Right hindlimb (tissue), 1 donor: ENCODE results near the gene BORCS8.
A peak's percentile ranks its signal among the peaks of the same experiment; 100 is the strongest.
"Not testable (repeated sequence)": the region's sequence is repeated elsewhere in the genome, so short reads cannot be mapped to it uniquely, and the experiment has no call there.

ENCODE experiments used
- DNase-seq: peaks from one replicate; pipeline ENCODE4 v3.0.0-alpha.2; 2018

Gene BORCS8

GRCh38 chr19:19192078-19192882 is at the start of gene BORCS8, which contains the start of gene RFXANK:
BORCS8 (minus strand) TSS chr19:19192152; CDS start chr19:19192117, 35 bp downstream.
RFXANK (plus strand) TSS chr19:19192258; CDS start chr19:19193947, 1,689 bp downstream.
- peak; percentile 100 for DNase-seq

GRCh38 chr19:19240476-19240875 is 48.5 kb upstream of the BORCS8 start:
- DNase-seq, result no peak

DNA sequence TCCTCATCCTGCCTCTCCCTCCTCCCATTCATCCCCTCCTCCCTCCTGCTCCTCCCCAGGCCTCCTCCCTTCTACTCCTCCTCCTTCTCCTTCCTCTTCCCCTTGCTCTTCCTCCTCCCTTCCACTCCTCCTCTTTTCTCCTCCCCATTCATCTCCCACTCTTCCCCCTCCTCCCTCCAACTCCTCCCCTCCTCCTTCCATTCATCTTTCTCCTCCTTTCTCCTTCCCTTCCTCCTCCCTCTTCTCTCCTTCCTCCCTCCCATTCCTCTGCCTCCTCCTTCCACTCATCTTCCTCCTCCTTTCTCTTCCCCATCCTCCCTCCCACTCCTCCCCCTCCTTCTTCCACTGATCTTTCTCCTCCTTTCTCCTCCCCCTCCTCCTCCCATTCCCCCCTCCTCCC is 47.7 kb upstream of the BORCS8 start:
- DNase-seq, result no peak

GRCh38 chr19:19238126-19238894 is 46.4 kb upstream of the BORCS8 start:
- no peak for DNase-seq

DNA sequence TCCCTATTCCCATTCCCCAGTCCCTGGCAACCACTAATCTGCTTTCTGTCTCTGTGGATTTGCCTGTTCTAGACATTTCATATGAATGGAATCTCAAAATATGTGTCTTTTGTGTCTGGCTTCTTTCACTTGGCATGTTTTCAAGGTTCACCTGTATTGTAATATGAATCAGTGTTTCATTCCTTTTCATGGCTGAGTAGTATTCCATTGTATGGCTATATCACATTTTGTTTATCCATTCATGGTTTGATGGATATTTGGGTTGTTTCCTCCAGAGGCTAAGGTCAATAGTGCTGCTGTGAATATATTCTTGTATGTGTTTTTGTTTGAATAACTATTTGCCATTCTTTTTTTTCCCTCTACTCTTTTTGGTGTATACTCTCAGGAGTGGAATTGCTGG is 44.2 kb upstream of the BORCS8 start:
- no peak for DNase-seq

DNA sequence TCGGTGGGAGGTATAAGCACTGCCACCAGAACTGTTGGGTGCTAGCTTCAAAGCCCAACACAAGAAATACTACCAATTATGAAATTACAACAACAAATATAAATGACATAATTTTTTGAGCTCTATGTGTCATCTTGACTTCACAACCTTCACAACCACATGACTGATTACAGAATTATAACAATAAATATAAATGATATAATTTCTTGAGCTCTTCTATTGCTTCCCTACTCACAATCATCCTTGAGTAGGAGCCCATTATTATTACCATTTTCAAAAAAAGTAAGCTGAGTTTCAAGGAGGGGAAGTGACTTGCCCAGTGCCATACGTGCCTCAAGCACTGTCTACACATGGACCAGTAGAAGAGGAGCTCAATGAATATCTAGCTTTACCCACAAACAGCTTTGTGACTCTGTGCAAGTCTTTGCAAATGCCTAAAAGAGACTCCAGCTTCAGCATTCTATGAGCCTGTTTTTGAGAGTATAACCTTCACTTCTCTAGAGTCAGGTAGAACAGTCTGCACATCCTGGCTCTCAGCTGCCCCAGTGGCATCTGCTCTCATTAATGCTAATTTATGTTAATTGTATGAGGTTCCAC is 42.4 kb upstream of the BORCS8 start:
- DNase-seq, result no peak

- peak; percentile 52 for DNase-seq
These were observed 40.3 kb upstream of the BORCS8 start for GRCh38 chr19:19232261-19232721.

- DNase-seq, result no peak
These were observed 39.0 kb upstream of the BORCS8 start for GRCh38 chr19:19230999-19231398.

GRCh38 chr19:19229701-19230100 is 37.7 kb upstream of the BORCS8 start:
- no peak for DNase-seq

- DNase-seq, result no peak
These were observed 35.3 kb upstream of the BORCS8 start for GRCh38 chr19:19227217-19227616.

DNA sequence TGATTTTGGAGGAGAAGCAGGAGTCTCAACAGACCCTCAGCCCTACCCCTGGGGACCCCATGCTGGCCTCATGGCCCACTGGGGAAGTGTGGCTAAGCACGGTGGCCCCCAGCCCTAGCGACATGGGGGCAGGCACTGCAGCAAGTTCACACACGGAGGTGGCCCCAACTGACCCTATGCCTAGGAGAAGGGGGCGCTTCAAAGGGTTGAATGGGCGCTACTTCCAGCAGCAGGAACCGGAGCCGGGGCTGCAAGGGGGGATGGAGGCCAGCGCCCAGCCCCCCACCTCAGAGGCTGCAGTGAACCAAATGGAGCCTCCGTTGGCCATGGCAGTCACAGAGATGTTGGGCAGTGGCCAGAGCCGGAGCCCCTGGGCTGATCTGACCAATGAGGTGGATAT is 34.7 kb upstream of the BORCS8 start:
- no peak for DNase-seq

GRCh38 chr19:19226204-19226603 is 34.3 kb upstream of the BORCS8 start:
- DNase-seq, result no peak

DNA sequence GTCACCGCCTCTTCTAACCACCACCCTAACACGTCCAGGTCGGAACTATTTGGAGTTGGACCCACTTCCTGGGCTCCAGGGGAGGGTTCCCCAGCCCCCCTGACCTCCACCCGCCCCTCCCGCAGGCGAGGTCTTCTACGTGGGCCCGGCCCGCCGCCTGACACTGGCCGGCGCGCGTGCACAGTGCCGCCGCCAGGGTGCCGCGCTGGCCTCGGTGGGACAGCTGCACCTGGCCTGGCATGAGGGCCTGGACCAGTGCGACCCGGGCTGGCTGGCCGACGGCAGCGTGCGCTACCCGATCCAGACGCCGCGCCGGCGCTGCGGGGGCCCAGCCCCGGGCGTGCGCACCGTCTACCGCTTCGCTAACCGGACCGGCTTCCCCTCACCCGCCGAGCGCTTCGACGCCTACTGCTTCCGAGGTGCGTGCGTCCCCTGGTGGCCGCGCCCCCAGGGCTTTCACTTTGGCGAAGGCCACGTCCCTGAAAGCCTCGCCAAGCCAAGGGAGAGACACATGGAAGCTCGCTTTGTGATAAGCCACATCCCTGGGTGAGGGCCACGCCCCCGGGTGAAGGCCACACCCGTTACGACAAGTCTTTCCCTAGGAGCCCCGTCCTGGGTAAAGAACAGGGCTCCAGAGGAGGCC is 33.0 kb upstream of the BORCS8 start:
- peak; percentile 49 for DNase-seq

DNA sequence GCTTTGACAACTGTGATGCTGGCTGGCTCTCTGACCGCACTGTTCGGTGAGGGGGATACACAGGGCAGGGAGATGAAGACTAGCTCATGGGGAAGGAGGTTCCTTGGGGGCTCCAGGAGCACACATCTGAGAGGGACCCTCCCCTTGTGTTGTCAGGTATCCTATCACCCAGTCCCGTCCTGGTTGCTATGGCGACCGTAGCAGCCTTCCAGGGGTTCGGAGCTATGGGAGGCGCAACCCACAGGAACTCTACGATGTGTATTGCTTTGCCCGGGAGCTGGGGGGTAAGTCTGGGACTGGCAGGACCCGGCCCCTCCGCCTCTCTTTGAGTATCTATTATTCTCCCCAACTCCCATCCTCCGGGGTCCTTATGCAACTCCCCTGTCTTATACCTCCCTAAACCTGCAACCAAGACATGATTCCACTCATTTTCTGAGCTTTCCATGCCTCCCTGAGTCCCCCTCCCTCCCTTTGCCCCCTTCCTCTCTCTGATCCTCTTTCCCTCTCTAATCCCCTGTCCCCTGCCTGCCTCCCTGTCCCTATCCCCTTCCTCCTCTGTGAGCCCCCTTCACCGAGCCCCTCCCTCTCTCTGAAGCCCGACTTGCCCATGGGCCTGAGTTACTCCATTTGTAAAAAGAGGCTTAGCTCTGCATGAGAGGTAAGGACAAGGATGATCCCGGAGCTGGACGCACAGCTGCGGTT is 32.3 kb upstream of the BORCS8 start:
- DNase-seq, result no peak

DNA sequence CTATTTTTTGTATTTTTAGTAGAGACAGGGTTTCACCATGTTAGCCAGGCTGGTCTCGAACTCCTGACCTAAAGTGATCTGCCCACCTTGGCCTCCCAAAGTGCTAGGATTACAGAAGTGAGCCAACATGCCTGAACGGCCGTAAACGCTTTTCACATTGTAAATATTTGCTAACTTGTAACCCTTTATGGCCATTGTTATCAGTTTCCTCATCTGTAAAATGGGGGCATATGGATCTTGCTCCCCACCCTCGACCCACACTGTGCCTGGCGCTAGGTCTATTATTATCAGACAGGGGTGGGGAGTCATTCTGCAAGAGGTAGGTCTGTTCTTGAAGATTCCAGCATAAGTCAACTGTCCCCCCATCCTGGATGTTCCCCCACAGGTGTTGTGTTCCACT is 31.7 kb upstream of the BORCS8 start:
- DNase-seq, result no peak

- no peak for DNase-seq
These were observed 31.1 kb upstream of the BORCS8 start for GRCh38 chr19:19223060-19223459.

DNA sequence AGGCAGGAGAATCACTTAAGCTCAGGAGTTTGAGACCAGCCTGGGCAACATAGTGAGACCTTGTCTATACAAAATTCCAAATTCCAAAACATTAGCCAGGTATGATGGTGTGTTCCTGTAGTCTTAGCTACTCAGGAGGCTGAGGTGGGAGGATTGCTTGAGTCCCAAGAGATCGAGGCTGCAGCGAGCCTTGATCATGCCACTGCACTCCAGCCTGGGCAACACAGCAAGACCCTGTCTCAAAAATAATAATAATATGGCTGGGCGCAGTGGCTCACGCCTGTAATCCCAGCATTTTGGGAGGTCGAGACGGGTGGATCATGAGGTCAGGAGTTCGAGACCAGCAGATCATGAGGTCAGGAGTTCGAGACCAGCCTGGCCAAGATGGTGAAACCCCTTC is 29.0 kb upstream of the BORCS8 start:
- DNase-seq, result not testable (repeated sequence)

DNA sequence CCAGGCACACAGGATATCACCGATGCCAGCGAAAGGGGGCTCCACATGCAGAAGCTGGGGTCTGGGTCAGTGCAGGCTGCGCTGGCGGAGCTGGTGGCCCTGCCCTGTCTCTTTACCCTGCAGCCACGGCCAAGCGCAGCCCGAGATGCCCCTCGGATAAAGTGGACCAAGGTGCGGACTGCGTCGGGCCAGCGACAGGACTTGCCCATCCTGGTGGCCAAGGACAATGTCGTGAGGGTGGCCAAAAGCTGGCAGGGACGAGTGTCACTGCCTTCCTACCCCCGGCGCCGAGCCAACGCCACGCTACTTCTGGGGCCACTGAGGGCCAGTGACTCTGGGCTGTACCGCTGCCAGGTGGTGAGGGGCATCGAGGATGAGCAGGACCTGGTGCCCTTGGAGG is 27.0 kb upstream of the BORCS8 start:
- DNase-seq, result no peak

DNA sequence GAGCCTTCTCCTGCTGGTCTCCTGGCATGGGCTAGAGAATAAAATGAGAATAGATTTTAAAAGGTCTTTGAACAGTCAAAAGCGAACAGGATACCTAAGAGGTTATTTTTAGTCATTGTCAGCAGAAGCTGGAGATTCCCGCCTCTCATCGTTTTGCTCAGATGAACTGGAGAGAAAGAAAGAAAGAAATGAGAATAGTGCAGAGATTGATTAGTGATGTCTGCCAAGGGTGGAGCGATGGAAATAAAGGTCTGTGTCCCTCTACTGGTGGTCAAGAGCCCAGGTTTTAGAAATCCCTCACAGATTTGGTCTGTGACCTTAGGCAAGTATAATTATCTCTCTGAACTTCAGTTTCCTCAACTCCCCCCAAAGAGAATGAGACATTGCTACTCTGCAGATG is 25.1 kb upstream of the BORCS8 start:
- DNase-seq, result no peak

GRCh38 chr19:19215792-19216191 is 23.8 kb upstream of the BORCS8 start:
- no peak for DNase-seq

DNA sequence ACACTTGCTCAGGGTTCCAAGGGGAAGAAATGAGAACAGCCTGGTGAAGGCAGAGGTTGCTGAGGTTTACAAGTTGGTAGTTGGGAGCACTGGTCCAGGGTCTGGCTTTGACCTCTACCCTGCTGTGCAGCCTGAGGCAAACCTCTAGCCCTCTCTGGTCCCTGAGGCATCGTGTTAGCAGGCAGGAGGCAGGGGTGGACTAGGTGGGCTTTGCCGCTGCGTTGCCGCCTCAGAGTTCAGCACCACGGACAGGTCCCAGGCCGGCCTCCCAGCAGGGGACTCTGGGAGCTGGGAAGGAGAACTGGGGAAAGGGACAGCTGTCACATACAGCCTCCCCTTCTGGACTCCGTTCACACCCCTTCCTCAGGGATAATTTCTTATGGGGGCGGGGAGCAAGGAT is 22.9 kb upstream of the BORCS8 start:
- DNase-seq, result peak; percentile 80

DNA sequence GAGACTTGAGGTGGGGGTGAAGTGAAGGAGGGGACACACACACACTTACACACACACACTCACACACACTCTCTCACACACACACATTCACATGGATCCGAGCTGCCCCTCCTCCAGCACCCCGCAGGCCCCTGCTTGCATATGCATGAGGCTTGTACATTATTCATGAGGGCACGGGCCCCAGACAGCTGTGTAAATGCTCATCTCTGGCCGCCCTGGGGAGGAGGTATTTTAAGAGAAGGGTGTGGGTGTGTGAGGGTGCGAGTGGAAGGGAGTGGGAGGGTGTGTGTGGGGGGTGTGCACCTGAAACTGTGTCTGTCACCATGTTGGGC is 22.2 kb upstream of the BORCS8 start:
- DNase-seq, result no peak
